DND-41 (cell line): ENCODE measurements around the gene MAPK1.
"Not testable (repeated sequence)": the region's sequence is repeated elsewhere in the genome, so short reads cannot be mapped to it uniquely, and the experiment has no call there.

Experiments
- ATAC-seq: fragments of 200-7000 bp; cut with Tn5 transposase; 3 replicates; pipeline ENCODE4 v1.9.1; 2021; ENCODE audit warnings: low read depth; ENCODE audit not compliant: insufficient read depth
- DNase-seq: peaks from one replicate; pipeline ENCODE4 v3.0.0-alpha.2; 2020
- H2AFZ ChIP-seq: 2 replicates; pipeline ENCODE4 v1.6.0; 2012; ENCODE audit warnings: low read depth, low read length
- H3K27ac ChIP-seq: 2 replicates; pipeline ENCODE4 v1.5.1; 2012; ENCODE audit warnings: low read length, inconsistent platforms
- H3K27me3 ChIP-seq: fragments of 200-600 bp; sonication (generic); 2 replicates; pipeline ENCODE4 v1.6.0; 2012; ENCODE audit warnings: low read length, mild to moderate bottlenecking, inconsistent platforms; ENCODE audit not compliant: insufficient read depth, poor library complexity
- H3K36me3 ChIP-seq: 2 replicates; pipeline ENCODE4 v1.5.1; 2012; ENCODE audit warnings: low read length, inconsistent platforms; ENCODE audit not compliant: insufficient read depth
- H3K4me1 ChIP-seq: 2 replicates; pipeline ENCODE4 v1.5.1; 2012; ENCODE audit warnings: mild to moderate bottlenecking, low read length; ENCODE audit not compliant: insufficient read depth
- H3K4me2 ChIP-seq: 2 replicates; pipeline ENCODE4 v1.6.0; 2012; ENCODE audit warnings: mild to moderate bottlenecking, moderate library complexity, low read length, inconsistent platforms; ENCODE audit not compliant: insufficient read depth
- H3K4me3 ChIP-seq, 2 experiments: fragments of 200-600 bp in 1 of 2; shearing (Covaris generic) in 1 of 2; 2 replicates each; pipeline ENCODE4 v1.5.1; 2012 to 2016; ENCODE audit warnings: inconsistent platforms in 2 of 2, low read length in 2 of 2, mild to moderate bottlenecking in 2 of 2, low read depth in 1 of 2, moderate library complexity in 1 of 2
- H3K79me2 ChIP-seq: 2 replicates; pipeline ENCODE4 v1.6.0; 2012; ENCODE audit warnings: low read length, inconsistent platforms; ENCODE audit not compliant: insufficient read depth
- H3K9ac ChIP-seq: 2 replicates; pipeline ENCODE4 v1.6.0; 2012; ENCODE audit warnings: low read depth, mild to moderate bottlenecking, inconsistent platforms, low read length, moderate library complexity
- H3K9me3 ChIP-seq: 2 replicates; pipeline ENCODE4 v1.5.1; 2012; ENCODE audit warnings: low read length, moderate library complexity, mild to moderate bottlenecking, inconsistent platforms; ENCODE audit not compliant: insufficient read depth, severe bottlenecking
- H4K20me1 ChIP-seq: 2 replicates; pipeline ENCODE4 v1.6.0; 2012; ENCODE audit warnings: low read length; ENCODE audit not compliant: insufficient read depth
- EZH2 ChIP-seq: IDR thresholded peaks from 3 replicates; pipeline ENCODE4 v1.6.1; 2012; ENCODE audit warnings: borderline replicate concordance, low read depth, mild to moderate bottlenecking, moderate library complexity, low read length, inconsistent platforms; ENCODE audit not compliant: severe bottlenecking
- TF ChIP-seq, protein P1 (sequence below): IDR thresholded peaks from 2 replicates; pipeline ENCODE4 v1.5.1; 2012; ENCODE audit warnings: borderline replicate concordance, low read length, moderate library complexity, mild to moderate bottlenecking; ENCODE audit not compliant: poor library complexity, severe bottlenecking; ENCODE audit errors: extremely low read depth

Gene MAPK1

DNA sequence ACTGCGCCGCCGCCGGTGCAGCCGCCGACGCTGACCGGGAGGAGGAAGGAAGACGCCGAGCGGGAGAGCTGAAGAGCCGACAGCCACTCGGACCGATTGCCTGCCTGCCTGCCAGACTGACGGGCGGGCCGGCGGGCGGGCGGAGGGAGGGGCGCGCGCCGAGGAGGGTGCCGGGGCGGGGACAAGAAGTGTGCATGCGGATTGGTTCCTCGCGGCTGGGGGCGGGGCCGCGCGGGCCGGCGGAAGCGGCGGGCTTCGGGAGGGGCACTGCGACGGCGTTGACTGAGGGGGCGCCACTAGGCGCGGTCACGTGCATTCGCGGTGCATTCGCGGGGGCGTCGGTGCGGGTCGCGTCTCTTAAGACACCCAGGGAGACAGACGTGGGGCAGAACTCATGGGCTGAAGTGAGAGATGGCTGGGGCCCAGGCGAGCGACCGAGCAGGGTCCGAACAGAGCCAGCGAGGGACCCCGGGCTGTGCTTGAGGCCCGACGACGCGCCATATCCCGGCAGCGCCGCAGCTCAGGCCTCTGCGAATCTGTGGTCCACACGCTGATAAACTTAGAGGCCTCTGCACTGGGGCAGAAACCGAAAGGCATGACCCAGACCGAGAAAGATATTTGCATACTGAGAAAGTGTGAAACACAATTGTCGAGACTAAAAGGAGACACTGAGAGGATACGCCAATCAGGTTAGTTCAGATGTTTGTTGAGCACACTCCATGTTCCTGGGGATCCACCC lies at the start of gene MAPK1:
Gene MAPK1, minus strand, starts transcription at position 118 of the 739 bp plus-strand sequence. CDS start 205 bp downstream, outside the sequence.
- H3K4me2 ChIP-seq: peak within 1 kb of the TSS; percentile 83
- ATAC-seq (peak; percentile 96), DNase-seq (peak; percentile 95)
- peak within 1 kb of the TSS; percentile 91 for H3K9ac ChIP-seq
- peaks cover 47% of the 10 kb centered on the region for H3K4me1 ChIP-seq
- H3K36me3 ChIP-seq: peaks cover 5% of the 10 kb centered on the region; the same call in 1 of the 2 replicates
- H3K9me3 ChIP-seq: no peaks in the 10 kb centered on the region
- TF ChIP-seq, protein P1, sequence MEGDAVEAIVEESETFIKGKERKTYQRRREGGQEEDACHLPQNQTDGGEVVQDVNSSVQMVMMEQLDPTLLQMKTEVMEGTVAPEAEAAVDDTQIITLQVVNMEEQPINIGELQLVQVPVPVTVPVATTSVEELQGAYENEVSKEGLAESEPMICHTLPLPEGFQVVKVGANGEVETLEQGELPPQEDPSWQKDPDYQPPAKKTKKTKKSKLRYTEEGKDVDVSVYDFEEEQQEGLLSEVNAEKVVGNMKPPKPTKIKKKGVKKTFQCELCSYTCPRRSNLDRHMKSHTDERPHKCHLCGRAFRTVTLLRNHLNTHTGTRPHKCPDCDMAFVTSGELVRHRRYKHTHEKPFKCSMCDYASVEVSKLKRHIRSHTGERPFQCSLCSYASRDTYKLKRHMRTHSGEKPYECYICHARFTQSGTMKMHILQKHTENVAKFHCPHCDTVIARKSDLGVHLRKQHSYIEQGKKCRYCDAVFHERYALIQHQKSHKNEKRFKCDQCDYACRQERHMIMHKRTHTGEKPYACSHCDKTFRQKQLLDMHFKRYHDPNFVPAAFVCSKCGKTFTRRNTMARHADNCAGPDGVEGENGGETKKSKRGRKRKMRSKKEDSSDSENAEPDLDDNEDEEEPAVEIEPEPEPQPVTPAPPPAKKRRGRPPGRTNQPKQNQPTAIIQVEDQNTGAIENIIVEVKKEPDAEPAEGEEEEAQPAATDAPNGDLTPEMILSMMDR: peak; percentile 51
- no peak for TF ChIP-seq EZH2
- H3K27ac ChIP-seq: peak within 1 kb of the TSS; percentile 79
- peaks cover 53% of the 10 kb centered on the region for H3K79me2 ChIP-seq
- H3K27me3 ChIP-seq: no peaks in the 10 kb centered on the region
- H3K4me3 ChIP-seq: peak within 1 kb of the TSS; percentile 40 to 87
- H2AFZ ChIP-seq: peak within 1 kb of the TSS; percentile 90
- peaks cover 36% of the 10 kb centered on the region for H4K20me1 ChIP-seq

DNA sequence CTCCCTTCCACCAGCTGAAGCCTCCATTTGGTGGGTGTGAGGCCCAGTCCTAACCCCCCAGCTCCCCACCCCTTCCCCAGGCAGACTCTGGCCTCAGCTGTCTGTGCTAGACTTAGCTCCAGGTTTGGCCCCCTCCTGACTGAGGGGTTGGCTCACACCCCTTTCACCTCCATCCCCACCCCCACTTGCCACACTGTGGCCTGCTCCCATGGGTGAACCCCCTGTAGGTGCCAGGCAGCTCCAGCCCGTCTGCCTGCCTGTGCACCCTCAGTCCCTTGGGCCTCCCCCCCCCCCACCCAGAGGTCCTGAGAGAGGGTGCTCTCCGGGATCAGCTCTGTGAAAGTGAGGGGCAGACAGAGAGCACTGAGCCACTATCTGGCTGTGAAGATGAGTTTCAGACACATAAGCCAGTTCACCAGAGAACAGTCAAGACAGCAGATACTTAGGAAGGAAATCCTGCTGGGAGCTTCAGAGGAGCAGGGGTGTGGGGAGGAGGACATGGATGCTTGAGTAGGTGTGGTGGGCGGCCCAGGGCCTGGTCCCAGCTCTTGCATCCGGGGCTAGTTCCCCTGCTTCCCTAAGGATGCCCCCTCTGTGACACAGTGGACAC lies 49.0 kb upstream of the MAPK1 start:
- no peaks in the 10 kb centered on the region for H3K4me1 ChIP-seq
- DNase-seq (no peak), ATAC-seq (no peak)
- no peaks in the 10 kb centered on the region for H3K36me3 ChIP-seq
- no peaks in the 10 kb centered on the region for H4K20me1 ChIP-seq
- H3K9me3 ChIP-seq: no peaks in the 10 kb centered on the region
- TF ChIP-seq, protein P1: no peak
- TF ChIP-seq EZH2: no peak
- H3K27me3 ChIP-seq: no peaks in the 10 kb centered on the region
- no peak overlapping the region for H3K27ac ChIP-seq
- H3K9ac ChIP-seq: no peak overlapping the region
- H3K4me2 ChIP-seq: no peak overlapping the region
- H3K4me3 ChIP-seq: no peak overlapping the region
- H3K79me2 ChIP-seq: no peaks in the 10 kb centered on the region
- no peak overlapping the region for H2AFZ ChIP-seq

DNA sequence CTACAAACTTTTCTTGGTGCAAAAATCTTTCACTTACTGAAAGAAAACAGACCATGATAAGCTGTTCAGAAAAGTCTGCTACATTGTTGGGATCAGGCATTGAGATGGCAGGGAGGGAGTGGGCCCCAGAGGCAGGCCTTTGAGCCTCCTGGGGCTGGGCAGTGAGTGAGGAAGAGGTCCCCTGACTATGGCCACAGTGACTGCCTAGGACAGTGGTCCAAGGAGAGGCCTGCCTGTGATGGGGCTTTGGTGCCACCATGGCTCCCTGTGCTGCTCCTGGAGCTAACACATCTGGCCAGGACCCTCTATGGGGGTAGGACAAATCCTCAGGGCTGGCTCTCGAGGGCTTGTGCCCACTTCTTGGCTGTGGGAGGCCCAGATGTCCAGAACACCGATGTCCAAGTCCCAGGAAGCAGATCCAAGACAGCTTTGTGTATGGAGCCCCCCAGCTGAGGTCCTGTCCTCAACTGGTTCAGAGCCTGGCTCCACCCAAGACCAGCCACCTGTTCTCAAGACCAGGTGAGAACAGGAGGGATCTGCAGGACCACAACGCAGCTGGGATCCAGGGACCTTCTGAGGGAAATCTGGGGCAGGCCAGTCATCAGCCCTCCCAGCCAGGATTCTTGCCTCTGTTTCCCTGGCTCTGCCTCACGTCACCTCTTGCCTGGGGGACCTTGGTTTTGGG lies 48.3 kb upstream of the MAPK1 start:
- DNase-seq (no peak), ATAC-seq (no peak)
- Histone ChIP-seq H3K27ac (no peak overlapping the region), H3K4me1 (no peaks in the 10 kb centered on the region), H4K20me1 (no peaks in the 10 kb centered on the region), H3K79me2 (no peaks in the 10 kb centered on the region), H3K4me2 (no peak overlapping the region), H3K9me3 (no peaks in the 10 kb centered on the region), H3K36me3 (no peaks in the 10 kb centered on the region), H3K9ac (no peak overlapping the region), H3K4me3 (no peak overlapping the region), H3K27me3 (no peaks in the 10 kb centered on the region), H2AFZ (no peak overlapping the region)
- no peak for TF ChIP-seq EZH2
- TF ChIP-seq, protein P1: no peak

DNA sequence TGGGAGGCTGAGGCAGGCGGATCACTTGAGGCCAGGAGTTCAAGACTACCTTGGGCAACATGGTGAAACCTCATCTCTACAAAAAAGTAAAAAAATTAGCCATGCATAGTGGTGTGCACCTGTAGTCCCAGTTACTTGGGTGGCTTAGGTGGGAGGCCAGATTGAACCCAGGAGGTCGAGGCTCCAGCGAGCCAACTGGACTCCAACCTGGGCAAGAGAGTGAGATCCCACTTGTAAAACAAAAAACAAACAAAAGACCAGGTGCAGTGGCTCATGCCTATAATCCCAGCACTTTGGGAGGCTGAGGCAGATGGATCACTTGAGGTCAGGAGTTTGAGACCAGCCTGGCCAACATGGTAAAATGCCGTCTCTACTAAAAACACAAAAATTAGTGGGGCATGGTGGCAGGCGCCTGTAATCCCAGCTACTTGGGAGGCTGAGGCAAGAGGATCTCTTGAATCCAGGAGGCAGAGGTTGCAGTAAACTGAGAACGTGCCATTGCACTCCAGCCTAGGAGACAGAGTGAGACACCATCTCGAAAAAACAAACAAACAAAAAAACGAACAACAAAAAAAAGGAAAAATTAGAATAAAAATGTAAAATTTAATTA lies 46.7 kb upstream of the MAPK1 start:
- ATAC-seq, H3K36me3 ChIP-seq, DNase-seq, H3K4me2 ChIP-seq, H3K27ac ChIP-seq, H3K79me2 ChIP-seq, H3K4me3 ChIP-seq, H3K9ac ChIP-seq, H3K4me1 ChIP-seq, H3K27me3 ChIP-seq, H2AFZ ChIP-seq, H3K9me3 ChIP-seq, H4K20me1 ChIP-seq: not testable (repeated sequence)

DNA sequence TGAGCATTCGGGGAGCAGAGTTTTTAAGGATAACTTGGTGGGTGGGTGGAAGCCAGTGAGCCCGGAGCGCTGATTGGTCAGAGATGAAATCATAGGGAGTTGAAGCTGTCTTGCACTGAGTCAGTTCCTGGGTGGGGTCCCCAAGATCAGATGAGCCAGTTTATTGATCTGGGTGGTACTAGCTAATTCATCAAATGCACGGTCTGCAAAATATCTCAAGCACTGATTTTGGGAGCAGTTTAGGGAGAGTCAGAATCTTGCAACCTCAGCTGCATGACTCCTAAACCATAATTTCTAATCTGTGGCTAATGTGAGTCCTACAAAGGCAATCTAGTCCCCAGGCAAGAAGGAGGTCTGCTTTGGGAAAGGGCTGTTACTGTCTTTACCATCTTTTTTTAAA lies 42.9 kb upstream of the MAPK1 start:
- not testable (repeated sequence) for DNase-seq, H3K4me1 ChIP-seq, H2AFZ ChIP-seq, H3K4me2 ChIP-seq, H3K27me3 ChIP-seq, H3K9ac ChIP-seq, ATAC-seq, H3K36me3 ChIP-seq, H3K27ac ChIP-seq, H3K4me3 ChIP-seq, H4K20me1 ChIP-seq, H3K79me2 ChIP-seq, H3K9me3 ChIP-seq
